T-helper 1 cell treated with Interleukin-12 subunit alpha and Interleukin-12 subunit beta and Interleukin-4 antibody, amounts not matched to agents 30 μg/mL and 1 μg/mL, for 36 hours (primary cell): ENCODE measurements around the gene ARRB1.
A peak's percentile ranks its signal among the peaks of the same experiment; 100 is the strongest.
"Not testable (repeated sequence)": the region's sequence is repeated elsewhere in the genome, so short reads cannot be mapped to it uniquely, and the experiment has no call there.

ENCODE experiments used
- H3K27ac Mint-ChIP-seq: one replicate; pipeline ENCODE4 v1.8.0; 2021; ENCODE audit warnings: mild to moderate bottlenecking, mixed read lengths
- H3K27me3 Mint-ChIP-seq: one replicate; pipeline ENCODE4 v1.8.0; 2021; ENCODE audit warnings: low read depth, mixed read lengths
- H3K36me3 Mint-ChIP-seq: one replicate; pipeline ENCODE4 v1.8.0; 2021; ENCODE audit warnings: low read depth, mixed read lengths
- H3K4me1 Mint-ChIP-seq: one replicate; pipeline ENCODE4 v1.8.0; 2021; ENCODE audit warnings: low read depth, mixed read lengths
- H3K4me3 Mint-ChIP-seq: one replicate; pipeline ENCODE4 v1.8.0; 2021; ENCODE audit warnings: mild to moderate bottlenecking, moderate library complexity, mixed read lengths
- H3K9me3 Mint-ChIP-seq: one replicate; pipeline ENCODE4 v1.8.0; 2021; ENCODE audit warnings: mixed read lengths

The ARRB1 gene

DNA sequence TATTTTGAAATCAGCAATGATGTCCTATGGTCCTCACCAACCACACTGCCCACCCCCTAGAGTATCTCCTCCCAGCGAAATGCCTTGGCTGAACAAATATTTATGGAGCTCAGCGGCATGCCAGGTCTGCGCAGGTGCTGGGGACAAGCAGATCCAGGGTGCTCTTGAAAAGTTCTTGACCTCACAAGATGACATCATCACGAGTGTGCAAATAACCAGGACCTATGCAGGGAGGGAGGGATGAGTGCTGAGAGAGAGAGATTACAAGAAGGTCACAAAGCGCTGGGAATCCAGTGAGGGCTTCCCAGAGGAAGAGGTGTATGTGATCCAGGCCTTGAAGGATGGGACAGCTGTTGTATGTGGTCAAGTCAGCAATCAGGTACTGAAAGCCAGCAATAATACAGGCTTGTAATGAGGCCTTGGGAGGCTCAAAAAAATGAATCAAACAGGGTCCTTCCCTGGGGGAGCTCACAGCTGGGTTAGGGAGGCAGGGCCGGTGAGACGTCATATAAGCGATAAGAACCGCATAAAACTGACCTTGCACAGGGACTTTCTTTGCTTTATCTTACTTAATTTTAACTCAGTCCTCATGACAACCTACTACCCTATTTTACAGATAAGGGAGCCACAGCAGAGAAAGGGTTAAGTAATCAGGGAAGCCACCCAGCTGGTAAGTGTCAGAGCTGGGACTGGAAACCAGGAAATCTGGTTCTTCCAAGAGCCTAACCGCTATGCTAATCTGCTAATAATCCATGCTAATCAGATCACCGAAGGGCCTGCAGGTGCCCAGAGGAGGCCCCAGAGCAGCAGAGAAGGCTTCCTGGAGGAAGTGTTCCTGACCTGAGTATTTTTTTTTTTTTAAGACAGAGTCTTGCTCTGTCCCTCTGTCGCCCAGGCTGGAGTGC, 8.2 kb downstream of the ARRB1 start:
- H3K4me3 Mint-ChIP-seq = no peak overlapping the region

DNA sequence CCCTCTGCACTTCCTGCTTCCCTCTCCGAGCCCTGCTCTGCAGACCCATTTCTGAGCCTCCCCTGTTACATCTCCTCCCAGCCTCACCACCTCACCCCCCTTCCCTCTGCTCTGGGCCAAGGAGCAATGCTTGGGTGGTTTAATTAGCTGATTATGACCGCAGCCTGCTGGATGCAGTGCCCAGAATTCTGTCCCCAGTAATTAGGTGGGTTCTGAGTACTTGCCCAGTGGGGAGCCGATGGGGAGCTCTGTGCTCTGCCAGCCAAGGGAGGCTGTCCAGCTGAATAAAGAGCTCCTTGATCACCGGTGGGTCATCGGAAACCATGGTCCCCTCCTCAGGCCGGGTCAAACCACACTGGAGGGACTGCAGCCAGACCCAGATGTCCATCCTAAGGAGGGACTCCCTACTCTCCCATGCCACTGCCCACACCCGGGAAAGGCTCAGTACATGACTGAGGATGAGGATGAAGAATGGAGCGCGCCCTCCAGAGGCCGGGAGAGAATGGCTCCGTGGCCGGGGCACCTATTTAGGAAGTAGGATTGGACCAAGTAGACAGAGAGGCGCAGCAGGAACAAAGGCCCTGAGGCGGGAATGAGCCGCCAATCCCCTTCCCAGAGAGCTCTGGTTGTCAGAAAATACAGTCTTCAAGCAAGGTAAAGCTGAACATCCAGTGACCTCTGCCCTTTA, 9.1 kb downstream of the ARRB1 start:
- H3K27ac Mint-ChIP-seq = peak overlapping the region; percentile 67

More for the DNA sequence above, 8.2 kb downstream of the ARRB1 start:
- H3K27me3 Mint-ChIP-seq = no peaks in the 10 kb centered on the region
- H3K27ac Mint-ChIP-seq = peak overlapping the region; percentile 21
- H3K9me3 Mint-ChIP-seq = no peaks in the 10 kb centered on the region
- H3K4me1 Mint-ChIP-seq = peaks cover 66% of the 10 kb centered on the region
- peaks cover 8% of the 10 kb centered on the region for H3K36me3 Mint-ChIP-seq

DNA sequence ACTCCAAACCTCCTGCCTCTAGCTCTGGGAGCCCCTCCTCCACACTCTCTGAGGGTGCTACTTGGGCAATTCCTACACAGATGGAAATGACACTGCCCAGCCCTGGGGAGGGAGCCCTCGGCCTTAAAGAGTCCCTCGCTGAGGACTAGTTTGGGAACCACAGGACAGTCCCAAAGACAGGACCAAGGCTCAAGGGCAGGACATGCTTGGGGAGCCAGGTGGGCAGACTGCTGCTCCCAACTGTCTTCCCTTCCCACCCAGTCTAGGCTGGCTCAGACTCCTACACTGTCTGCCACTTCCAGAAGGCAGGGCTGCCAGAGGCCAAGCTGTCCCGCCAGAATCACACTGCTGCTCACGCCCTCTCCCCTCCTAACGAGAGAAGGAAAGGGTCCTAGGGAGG, 9.8 kb downstream of the ARRB1 start:
- H3K9me3 Mint-ChIP-seq = no peaks in the 10 kb centered on the region
- peak overlapping the region; percentile 24 for H3K4me3 Mint-ChIP-seq
- peak overlapping the region; percentile 93 for H3K27ac Mint-ChIP-seq
- H3K4me1 Mint-ChIP-seq = peaks cover 68% of the 10 kb centered on the region
- H3K27me3 Mint-ChIP-seq = no peaks in the 10 kb centered on the region
- H3K36me3 Mint-ChIP-seq = peaks cover 3% of the 10 kb centered on the region

More for the DNA sequence above, 9.1 kb downstream of the ARRB1 start:
- H3K4me3 Mint-ChIP-seq = no peak overlapping the region
- H3K4me1 Mint-ChIP-seq = peaks cover 66% of the 10 kb centered on the region
- H3K27me3 Mint-ChIP-seq = no peaks in the 10 kb centered on the region
- peaks cover 3% of the 10 kb centered on the region for H3K36me3 Mint-ChIP-seq
- no peaks in the 10 kb centered on the region for H3K9me3 Mint-ChIP-seq

DNA sequence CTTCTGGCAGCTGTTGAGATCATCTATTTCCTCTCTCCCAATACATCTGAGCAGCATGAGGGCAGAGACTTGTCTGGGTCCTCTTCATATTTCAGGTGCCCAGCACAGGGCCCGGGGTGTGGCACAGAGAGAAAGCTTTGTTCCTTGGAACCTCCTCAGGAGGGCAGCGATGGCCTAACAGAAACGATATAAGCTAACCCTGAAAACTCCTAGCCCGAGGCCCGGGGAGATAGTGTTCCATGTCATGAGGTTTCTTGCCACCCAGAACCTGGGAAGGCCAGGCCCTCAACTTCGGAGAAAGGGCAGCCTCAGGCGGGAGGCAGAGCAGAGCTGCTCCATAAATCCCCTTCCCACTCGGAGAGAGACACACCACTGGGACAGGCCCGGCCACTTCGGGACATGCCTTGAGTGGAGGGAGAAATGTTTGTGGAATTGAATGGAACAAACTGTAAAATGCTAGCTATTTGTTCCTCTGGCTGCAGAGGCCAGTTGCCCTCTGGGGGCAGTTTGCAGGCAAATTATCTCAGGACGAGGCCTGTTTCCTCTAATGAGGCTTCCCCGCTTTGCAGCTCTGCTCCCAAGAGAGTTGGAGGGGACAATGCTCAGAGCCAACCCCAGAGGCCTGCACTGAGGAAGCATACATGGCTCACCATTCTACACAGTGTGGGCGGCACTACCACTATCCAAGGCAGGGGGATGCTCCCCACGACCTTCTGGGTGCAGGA, 11.6 kb downstream of the ARRB1 start:
- no peaks in the 10 kb centered on the region for H3K9me3 Mint-ChIP-seq
- H3K36me3 Mint-ChIP-seq = peaks cover 3% of the 10 kb centered on the region
- peak overlapping the region; percentile 93 for H3K27ac Mint-ChIP-seq
- H3K4me3 Mint-ChIP-seq = peak overlapping the region; percentile 77
- no peaks in the 10 kb centered on the region for H3K27me3 Mint-ChIP-seq
- H3K4me1 Mint-ChIP-seq = peaks cover 57% of the 10 kb centered on the region

DNA sequence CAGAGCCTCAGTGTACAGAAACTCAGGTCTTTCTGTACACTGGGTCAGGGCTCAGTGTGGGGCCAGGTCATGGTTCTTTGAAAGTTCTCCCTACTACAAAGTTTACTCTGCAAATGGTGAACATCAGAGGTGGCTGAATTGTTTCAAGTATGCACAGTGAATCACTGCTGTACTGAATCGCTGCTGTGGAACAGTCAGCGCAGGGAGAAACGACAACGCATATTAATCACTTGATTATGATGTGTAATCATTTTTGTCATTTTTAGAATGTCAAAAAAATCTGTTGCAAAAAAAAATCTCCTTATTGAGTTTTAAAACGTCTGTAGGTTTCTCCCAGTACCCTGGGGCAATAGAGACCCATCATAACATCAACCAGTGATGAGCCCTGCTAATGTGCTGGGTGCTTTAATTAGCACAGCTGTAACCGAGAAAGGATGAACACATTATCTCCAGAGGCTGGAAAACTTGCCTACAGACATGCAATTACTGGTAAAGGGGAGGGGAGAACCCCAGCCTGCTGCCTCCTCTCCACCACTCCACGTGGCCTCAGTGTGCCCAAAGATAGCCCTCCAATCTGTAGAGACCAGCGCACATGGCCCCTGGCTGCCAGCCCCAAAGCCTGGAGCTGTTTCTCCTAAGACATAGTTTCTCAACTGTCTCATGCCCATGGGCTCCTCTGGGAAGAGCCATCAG, 12.8 kb downstream of the ARRB1 start:
- H3K9me3 Mint-ChIP-seq = no peaks in the 10 kb centered on the region
- peak overlapping the region; percentile 69 for H3K27ac Mint-ChIP-seq
- peak overlapping the region; percentile 22 for H3K4me3 Mint-ChIP-seq
- H3K4me1 Mint-ChIP-seq = peaks cover 60% of the 10 kb centered on the region
- no peaks in the 10 kb centered on the region for H3K27me3 Mint-ChIP-seq
- peaks cover 3% of the 10 kb centered on the region for H3K36me3 Mint-ChIP-seq

DNA sequence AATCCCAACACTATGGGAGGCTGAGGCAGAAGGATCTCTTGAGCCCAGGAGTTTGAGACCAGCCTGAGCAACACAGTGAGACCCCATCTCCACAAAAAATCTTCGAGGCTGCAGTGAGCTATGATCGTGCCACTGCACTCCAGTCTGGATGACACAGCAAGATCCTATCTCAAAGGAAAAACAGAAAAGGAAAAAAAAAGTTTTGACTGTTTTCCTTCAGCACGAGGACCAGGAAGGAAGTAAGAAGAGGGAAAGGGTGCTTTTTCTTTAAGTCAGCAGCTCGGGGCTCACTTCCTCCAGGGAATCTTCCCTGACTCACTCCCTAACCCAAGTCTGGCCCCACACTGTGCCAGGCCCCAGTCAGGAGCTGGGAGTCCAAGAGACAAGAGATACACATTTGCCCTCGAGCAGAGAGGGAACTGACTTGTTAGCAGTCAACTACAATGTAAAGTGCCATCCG, 14.2 kb downstream of the ARRB1 start:
- Mint-ChIP-seq H3K4me3 (no peak overlapping the region), H3K27ac (no peak overlapping the region), H3K9me3 (no peaks in the 10 kb centered on the region), H3K36me3 (peaks cover 5% of the 10 kb centered on the region), H3K27me3 (no peaks in the 10 kb centered on the region), H3K4me1 (peaks cover 62% of the 10 kb centered on the region)

DNA sequence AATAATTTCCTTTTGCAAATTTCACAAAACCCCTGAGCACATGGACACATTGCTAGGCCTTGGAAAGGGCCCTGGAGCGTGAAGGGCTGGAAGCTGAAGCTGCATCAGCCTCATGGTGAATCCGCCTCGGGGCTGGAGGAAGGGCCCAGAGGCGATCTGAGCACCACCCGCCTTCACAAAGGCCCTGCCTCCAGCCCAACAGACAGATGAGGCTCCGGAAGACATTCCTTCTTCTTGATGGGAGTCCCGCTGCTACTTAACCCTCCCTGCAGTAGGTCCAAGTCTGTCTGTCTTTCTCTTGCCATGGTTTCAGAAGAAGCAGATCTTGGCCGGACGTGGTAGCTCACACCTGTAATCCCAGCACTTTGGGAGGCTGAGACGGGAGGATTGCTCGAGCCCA, 16.5 kb downstream of the ARRB1 start:
- Mint-ChIP-seq H3K27ac (peak overlapping the region; percentile 31), H3K27me3 (no peaks in the 10 kb centered on the region), H3K4me3 (no peak overlapping the region), H3K9me3 (peaks cover 4% of the 10 kb centered on the region), H3K4me1 (peaks cover 51% of the 10 kb centered on the region), H3K36me3 (peaks cover 12% of the 10 kb centered on the region)

DNA sequence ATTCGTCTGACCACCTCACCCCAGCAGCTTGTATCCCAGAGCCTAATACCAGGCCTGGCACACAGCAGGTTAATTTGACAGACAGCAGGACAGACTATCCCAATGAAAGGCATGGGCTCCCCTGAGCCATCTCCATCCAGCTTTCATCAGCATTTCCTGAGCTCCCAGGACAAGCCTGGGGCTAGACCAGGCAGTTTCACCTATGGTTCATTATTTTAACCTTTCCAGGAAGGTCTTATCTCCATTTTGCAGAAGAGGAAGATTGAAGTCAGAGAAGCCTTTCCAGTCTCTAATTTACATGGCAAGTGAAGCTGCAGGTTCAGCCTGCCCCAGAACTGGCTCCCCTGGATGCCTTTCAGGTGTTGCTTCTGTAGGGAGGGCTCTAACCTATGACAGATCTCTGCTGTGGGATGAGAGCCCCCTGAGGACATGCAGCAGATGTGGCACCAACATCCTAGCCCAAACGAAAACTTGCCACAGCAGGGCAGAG, 17.0 kb downstream of the ARRB1 start:
- H3K4me3 Mint-ChIP-seq = no peak overlapping the region
- H3K36me3 Mint-ChIP-seq = peaks cover 12% of the 10 kb centered on the region
- H3K27ac Mint-ChIP-seq = no peak overlapping the region
- H3K4me1 Mint-ChIP-seq = peaks cover 52% of the 10 kb centered on the region
- H3K9me3 Mint-ChIP-seq = peaks cover 4% of the 10 kb centered on the region
- H3K27me3 Mint-ChIP-seq = no peaks in the 10 kb centered on the region

DNA sequence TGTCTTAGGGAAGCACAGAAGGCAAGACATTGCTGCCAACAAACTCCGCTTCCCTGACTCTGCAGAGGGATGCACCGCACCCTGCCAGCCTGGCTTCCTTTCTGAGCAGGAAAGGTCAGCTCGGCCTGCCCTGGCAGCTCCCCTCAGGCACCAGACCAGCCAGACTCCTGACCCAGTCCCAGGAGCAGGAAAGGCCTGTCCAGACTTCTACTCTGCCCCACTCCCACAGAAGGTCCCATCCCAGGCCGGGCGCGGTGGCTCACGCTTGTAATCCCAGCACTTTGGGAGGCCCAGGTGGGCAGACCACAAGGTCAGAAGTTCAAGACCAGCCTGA, 17.7 kb downstream of the ARRB1 start:
- peaks cover 12% of the 10 kb centered on the region for H3K36me3 Mint-ChIP-seq
- peaks cover 4% of the 10 kb centered on the region for H3K9me3 Mint-ChIP-seq
- no peak overlapping the region for H3K27ac Mint-ChIP-seq
- H3K27me3 Mint-ChIP-seq = no peaks in the 10 kb centered on the region
- no peak overlapping the region for H3K4me3 Mint-ChIP-seq
- peaks cover 51% of the 10 kb centered on the region for H3K4me1 Mint-ChIP-seq

DNA sequence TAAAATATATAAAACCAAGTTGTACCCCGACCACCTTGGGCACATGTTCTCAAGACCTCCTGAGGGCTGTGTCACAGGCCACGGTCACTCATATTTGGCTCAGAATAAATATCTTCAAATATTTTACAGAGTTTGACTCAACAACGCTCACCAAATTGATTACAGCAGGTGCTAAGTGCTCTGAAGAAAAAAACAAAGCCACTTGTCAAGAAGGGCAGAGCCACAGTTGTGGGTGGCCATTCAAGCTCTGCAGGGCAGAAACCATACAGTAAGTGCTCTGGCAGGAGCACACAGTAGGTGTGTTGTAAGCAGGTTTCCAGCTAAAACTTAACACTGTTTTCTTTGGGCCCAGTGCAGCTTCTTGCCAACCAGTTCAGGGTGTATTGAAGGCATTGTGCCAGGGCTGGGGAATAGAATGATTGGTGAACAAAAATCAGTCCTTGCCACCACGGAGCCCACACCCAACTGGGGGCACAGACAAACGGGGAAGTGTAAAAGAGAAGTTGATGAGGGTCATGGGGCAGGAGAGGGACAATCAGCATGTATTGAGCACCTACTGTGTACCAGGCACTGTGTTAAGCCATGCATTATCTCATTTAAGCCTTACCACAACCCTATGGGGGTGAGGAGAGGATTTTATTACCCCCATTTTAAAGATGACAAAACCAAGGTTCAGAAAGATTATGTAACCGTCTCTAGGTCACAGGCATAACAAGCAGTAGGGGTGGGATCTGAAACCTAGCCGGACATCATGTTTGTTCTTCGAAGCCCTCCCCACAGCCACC, 18.2 kb downstream of the ARRB1 start:
- Mint-ChIP-seq H3K4me3 (no peak overlapping the region), H3K27ac (no peak overlapping the region), H3K9me3 (peaks cover 4% of the 10 kb centered on the region), H3K36me3 (peaks cover 12% of the 10 kb centered on the region), H3K27me3 (no peaks in the 10 kb centered on the region), H3K4me1 (peaks cover 53% of the 10 kb centered on the region)

DNA sequence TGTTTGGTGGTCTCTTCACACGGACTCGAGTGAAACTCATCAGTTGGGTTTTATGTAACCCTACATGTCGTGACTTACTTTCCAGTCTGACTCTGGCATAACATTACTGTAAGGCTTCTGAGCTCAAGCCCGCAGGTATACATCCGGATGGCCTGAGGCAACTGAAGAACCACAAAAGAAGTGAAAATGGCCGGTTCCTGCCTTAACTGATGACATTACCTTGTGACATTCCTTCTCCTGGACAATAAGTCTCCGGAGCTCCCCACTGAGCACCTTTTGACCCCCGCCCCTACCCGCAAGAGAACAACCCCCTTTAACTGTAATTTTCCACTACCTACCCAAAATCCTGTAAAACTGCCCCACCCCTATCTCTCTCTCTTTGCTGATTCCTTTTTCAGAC, 19.7 kb downstream of the ARRB1 start:
- H3K36me3 Mint-ChIP-seq = peaks cover 14% of the 10 kb centered on the region
- H3K27ac Mint-ChIP-seq = peak overlapping the region; percentile 46
- not testable (repeated sequence) for H3K9me3 Mint-ChIP-seq, H3K27me3 Mint-ChIP-seq, H3K4me3 Mint-ChIP-seq
- peaks cover 45% of the 10 kb centered on the region for H3K4me1 Mint-ChIP-seq

DNA sequence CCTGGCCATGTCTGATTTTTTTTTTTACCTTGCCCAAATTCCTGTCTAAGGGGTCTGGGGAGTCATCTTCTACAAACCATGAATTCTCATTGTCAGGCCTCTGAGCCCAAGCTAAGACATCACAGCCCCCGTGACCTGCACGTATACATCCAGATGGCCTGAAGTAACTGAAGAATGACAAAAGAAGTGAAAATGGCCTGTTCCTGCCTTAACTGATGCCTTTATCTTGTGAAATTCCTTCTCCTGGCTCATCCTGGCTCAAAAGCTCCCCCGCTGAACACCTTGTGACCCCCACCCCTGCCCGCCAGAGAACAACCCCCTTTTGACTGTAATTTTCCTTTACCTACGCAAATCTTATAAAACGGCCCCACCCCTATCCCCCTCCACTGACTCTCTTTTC, 20.2 kb downstream of the ARRB1 start:
- H3K27ac Mint-ChIP-seq = not testable (repeated sequence)

DNA sequence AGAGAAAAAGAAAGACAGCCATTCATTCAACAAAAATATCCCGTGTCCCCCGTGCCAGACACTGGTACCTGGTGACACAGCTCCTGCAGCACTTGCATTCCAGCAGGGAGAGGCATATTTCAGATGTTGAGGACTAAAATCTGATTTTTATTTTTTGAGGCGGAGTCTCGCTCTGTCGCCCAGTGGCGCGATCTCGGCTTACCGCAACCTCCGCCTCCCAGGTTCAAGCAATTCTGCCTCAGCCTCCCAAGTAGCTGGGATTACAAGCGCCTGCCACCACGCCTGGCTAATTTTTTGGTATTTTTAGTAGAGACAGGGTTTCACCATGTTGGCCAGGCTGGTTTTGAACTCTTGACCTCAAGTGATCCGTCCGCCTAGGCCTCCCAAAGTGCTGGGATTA, 20.6 kb downstream of the ARRB1 start:
- not testable (repeated sequence) for H3K27me3 Mint-ChIP-seq, H3K4me3 Mint-ChIP-seq, H3K9me3 Mint-ChIP-seq, H3K27ac Mint-ChIP-seq
- Mint-ChIP-seq H3K36me3 (peaks cover 14% of the 10 kb centered on the region), H3K4me1 (peaks cover 50% of the 10 kb centered on the region)

More for the DNA sequence above, 20.2 kb downstream of the ARRB1 start:
- not testable (repeated sequence) for H3K27me3 Mint-ChIP-seq, H3K9me3 Mint-ChIP-seq, H3K4me3 Mint-ChIP-seq
- Mint-ChIP-seq H3K4me1 (peaks cover 47% of the 10 kb centered on the region), H3K36me3 (peaks cover 14% of the 10 kb centered on the region)
